EH (cell line): ENCODE results near the gene NLRP1.

Experiments used
- DNase-seq: peaks from one replicate; pipeline ENCODE4 v3.0.0-alpha.2; 2015; ENCODE audit warnings: low read depth

The NLRP1 gene

GRCh38 chr17:5516060-5516792 is 68.1 kb downstream of the NLRP1 start:
- peak; percentile 99 for DNase-seq

DNA sequence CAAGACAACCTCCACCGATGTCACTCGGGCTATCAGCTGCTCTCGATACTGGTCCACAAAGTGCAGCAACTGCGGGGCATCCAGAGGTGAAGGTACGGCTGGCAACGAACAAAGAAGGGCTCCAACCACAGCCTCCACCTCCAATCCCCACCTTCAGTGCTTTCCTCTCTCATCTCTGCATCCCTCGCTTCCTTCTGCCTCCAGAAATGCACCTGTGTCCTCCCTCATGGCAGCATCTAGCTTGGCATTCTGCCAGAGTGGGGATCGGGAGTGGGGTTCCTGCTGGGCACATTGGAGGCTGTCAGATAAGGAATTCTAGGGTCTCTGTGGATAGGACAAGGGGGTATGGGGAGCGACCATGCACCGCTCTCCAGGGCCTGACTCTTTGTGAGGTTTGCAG is 69.3 kb downstream of the NLRP1 start:
- DNase-seq, result no peak

GRCh38 chr17:5513628-5514027 is 70.7 kb downstream of the NLRP1 start:
- DNase-seq, result no peak

DNA sequence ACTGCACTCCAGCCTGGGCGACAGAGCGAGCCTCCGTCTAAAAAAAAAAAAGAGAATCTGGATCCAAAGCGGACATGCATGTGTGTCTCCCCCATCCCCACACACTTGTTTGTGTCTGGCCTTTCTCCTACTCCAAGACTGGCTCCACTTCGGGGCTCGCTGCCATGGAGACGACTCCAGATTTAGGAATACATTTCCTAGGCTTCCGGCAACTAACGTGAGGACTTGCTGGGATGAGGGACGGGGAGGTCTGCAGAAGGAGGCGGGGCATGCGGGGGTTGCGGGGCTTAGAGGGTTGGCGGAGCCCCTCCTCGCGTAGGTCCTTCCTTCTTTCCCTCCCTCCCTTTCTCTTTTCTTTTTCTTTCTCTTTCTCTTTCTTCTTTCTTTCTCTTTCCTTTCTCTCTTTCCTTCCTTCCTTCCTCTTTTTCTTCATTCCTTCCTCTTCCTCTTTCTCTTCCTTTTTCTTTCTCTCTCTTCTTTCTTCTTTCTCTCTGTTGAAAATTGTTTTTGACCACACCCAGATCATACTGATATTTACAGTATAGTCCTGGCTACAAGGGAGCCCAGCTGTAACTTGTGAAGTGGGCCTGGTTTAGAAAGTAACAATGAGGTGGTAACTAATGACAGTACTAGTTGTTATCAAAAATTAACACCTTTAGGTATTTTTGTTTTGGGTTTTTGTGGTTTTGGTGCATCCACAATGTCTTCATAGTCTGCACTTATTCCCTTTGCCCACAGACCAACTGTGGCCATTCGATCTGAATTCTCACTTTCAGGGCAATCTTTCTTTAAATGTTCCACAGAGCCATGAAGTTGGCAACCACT is 72.7 kb downstream of the NLRP1 start:
- DNase-seq, result no peak

GRCh38 chr17:5510771-5511170 is 73.5 kb downstream of the NLRP1 start:
- no peak for DNase-seq

DNA sequence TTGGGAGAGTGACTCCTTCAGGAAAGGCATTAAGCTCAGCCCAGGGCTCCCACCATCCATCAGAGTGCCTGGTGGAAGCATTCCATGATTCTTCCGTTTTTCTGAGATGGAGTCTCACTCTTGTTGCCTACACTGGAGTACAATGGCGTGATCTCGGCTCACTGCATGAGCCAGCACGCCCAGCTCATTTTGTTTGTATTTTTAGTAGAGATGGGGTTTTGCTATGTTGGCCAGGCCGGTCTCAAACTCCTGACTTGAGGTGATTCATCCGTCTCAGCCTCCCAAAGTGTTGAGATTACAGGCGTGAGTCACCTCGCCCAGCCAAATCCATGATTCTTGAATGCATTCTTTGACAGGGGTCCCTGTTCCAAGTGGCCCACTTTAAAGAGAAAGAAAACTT is 74.8 kb downstream of the NLRP1 start:
- DNase-seq, result peak; percentile 88

DNA sequence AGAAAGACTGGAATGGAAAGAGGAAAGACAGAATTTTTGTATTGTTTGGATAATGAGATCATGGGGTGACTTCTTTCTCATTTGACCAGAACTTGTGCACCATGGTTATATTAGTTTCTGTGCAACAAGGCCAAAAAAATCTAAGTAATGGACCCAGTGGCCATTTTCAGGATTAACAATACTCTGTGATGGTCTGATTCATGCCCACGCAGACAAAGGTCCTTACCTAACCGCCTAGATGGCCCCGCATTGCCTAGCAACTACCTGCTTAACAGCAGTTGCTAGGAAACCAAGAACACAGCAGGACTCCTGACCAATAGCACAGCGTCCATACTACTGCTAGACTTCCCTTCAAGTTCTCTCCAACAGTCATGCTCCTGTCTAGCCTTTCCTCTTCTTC is 75.5 kb downstream of the NLRP1 start:
- peak; percentile 75 for DNase-seq

GRCh38 chr17:5506307-5506706 is 78.0 kb downstream of the NLRP1 start:
- DNase-seq, result no peak

DNA sequence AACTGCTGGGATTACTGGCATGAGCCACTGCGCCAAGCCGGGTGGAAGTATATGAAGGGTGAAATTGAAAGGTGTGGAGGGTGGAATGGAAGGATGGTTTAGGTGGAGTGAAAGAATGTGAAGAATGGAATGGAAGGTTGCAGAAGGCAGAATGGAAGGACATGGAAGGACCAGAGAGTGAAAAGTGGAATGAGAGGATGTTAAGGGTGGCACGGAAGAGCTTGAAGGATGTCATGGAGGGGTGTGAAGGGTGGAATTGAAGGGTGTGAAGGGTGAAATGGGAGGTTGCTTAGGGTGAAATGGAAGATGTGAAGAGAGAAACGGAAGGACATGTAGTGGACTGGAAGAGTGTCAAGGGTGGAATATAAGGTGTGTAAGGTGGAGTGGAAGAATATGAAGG is 81.8 kb downstream of the NLRP1 start:
- DNase-seq, result no peak

- DNase-seq, result no peak
These were observed 82.6 kb downstream of the NLRP1 start for GRCh38 chr17:5501685-5502084.

GRCh38 chr17:5500589-5501391 is 83.5 kb downstream of the NLRP1 start:
- DNase-seq, result peak; percentile 89

- no peak for DNase-seq
These were observed 84.1 kb downstream of the NLRP1 start for GRCh38 chr17:5500247-5500588.

- DNase-seq, result peak; percentile 33
These were observed 84.7 kb downstream of the NLRP1 start for GRCh38 chr17:5499476-5500231.

DNA sequence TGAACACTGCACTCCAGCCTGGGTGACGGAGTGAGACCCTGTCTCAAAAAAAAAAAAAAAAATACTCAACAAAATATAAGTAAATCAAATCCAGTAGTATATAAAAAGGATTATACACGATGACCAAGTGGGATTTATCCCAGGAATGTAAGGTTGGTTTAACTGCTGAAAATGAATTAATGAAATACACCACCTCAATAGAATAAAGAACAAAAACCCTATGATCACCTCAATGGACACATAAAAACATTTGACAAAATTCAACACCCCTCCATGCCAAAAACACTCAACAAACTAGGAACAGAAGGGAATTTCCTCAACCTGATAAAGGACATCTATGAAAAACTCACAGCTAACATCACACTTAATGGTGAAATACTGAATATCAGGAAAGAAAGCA is 91.3 kb downstream of the NLRP1 start:
- no peak for DNase-seq

- DNase-seq, result no peak
These were observed 95.6 kb downstream of the NLRP1 start for GRCh38 chr17:5488752-5489151.

DNA sequence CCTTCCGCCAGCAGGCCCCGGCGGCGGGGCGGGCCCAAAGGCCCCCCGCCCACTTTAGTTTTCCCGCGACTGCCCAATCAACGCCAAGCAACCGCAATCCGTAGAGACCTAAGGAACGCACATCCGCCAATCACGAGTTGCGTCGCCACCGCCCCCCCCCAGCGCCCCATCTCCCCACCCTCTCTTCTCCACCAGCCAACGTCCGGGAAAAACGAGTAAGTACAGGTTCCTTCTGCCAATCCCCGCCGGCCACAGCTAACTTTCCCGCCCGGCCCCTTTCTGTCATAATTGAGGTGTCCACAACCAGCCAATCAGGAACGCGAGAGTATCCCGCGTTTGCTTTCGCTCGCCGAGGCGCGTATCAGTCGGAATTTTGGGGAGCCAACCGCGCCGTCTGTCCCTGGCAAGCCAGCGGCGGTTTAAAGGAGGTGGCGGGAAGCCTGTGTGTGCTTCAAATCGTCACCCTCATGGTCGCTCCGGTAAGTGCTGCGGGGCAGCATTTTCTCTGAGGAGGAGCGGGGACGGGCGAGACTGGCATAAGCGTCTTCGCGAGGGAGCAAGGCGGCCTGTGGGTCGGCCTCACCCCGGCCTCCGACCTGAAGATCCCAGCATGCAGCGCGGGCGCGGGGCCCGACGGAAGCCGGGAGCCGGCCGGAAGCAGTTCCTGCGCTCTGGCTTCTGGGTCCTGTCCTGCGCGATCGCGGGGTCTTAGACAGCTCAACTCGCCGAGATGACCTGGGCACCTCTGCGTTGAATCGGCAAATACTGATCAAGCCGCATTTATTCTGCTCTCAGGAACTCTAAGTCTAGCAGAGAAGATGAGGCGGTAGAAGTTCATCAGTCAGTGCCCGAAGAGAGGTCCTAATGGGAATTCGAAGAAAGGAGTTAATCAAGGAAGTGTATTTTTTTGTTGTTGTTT is 97.8 kb downstream of the NLRP1 start, which contains the start of gene MIS12:
TSS of gene MIS12 (plus strand) at position 361 of the 919 bp plus-strand sequence. CDS start 2,297 bp downstream, outside the sequence.
- DNase-seq, result peak; percentile 100

DNA sequence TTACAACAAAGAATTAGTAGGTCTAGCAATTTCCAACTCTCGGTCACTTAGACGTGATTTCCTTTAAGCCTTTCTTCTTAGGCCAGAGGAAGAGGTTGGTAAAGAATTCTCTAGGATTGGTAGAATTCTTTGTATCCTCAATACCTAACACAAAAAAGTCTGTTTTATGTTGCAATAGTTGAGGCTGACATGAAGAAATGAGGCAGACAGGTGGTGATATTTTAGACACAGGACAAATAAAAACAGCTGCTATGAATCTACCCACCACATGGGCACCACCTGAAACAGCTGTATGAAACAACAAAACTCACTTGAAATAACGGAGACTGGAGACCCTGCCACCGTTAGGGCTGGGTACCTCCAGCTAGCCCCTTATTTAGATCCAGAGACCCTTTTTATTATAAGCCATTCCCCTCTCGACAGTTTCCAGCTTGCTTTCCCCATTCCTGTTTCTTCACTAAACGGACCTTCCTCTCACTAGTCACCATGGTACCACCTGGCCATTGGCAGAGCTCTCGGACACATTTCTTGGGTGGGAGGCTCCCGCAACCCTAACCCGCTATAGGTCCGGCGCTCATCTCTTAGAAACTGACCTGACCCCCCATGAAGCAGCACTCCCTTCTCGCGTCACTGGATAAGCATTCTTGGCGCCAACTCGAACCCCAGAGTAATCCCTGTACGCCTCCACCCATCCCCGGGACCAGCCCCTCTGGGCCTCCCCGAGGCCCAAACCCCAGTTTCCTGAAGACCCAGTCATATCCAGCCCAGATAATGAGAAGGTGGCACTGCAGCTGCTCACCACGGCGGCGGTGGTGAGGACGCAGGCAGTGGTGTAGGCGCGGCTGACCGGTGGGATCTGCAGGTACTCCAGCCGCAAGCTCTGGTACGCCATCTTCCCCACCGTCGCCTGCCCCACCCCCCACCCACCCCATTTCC is 98.8 kb downstream of the NLRP1 start, which contains the start of gene DERL2:
TSS of gene DERL2 (minus strand) at position 909 of the 936 bp plus-strand sequence. CDS start at position 892, 17 bp downstream.
- DNase-seq, result no peak

DNA sequence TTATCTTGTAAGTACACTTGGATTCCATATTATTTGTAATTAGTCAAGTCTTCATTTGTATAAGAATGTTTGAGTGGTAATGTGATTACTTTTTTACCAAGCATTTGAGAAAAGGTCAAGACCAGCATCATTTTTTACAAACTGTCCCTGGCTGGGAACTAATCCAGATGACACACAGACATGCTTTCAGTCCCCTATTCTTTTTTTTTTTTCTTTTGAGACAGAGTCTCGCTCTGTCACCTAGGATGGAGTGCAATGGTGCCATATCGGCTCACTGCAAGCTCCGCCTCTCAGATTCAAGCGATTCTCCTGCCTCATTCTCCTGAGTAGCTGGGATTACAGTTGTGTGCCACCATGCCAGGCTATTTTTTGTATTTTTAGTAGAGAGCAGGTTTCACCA is 102.9 kb downstream of the NLRP1 start:
- no peak for DNase-seq

DNA sequence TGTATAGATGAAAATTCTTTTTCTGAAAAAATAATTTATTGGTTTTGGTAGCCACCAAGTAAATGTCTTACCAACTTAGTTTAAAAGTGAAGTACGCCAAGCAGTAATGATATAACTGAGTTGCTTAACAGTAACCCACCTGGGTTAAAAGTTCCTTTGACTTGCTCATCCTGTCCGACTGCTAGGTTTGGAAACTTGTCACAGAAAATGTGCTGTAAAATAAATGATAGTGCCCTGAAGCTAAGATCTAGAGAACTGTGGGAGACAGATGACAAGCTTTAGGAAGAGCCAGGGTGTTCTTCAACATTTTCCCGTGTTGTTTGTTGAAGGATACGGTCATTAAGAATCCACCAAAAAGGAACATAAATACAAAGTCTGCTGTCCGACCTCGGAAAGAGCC is 103.3 kb downstream of the NLRP1 start:
- no peak for DNase-seq
